Measurements from ENCODE around the gene NEK4. TPM values are rescaled to one million over a fixed set of nuclear protein-coding genes. Genes with fewer than 3 reads are reported as not detected.

NEK4 gene
- total and polyA plus RNA-seq, 10 donors, result 3.2 to 28.0 (median 23.3) TPM

DNA sequence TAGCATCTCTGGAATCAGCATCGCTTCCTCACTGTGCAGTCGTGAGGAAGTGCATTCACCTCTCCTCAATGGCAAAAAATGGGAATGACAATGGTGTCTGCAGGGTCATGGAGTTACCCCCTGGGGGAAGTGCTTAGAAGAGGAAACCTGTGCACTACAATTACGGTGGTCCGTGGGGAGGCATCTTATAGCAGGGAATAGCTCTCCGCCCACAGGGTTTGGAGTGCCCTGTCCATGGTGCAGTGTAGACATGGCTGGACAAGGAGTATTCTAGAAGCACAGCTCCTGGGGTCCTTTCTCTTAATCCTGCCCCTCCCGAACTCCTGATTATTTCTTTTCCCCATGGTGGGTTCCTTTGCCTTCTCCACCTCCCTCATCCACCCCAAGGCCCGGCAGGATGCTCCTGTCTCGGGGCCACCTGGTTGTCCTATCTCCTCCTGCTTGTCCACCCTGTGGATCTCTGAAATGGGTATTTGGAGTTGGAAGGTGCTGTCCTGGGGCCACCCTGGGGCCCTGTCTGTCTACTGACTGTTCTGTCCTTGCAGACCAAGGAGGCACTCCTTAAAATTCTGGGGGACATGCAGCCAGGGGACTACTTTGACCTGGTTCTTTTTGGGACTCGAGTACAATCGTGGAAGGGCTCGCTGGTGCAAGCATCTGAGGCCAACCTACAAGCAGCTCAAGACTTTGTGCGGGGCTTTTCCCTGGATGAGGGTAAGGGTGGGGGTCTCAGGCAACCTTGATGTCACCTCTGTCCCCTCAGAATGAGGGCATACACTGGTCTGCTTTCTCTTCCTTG lies 11.9 kb upstream of the NEK4 start:
- TF ChIP-seq POLR2A (IDR thresholded peaks at IDR 0.05) (no peak), POLR2AphosphoS5 (IDR thresholded peaks at IDR 0.05) (no peak)
- TF ChIP-seq, protein P1, sequence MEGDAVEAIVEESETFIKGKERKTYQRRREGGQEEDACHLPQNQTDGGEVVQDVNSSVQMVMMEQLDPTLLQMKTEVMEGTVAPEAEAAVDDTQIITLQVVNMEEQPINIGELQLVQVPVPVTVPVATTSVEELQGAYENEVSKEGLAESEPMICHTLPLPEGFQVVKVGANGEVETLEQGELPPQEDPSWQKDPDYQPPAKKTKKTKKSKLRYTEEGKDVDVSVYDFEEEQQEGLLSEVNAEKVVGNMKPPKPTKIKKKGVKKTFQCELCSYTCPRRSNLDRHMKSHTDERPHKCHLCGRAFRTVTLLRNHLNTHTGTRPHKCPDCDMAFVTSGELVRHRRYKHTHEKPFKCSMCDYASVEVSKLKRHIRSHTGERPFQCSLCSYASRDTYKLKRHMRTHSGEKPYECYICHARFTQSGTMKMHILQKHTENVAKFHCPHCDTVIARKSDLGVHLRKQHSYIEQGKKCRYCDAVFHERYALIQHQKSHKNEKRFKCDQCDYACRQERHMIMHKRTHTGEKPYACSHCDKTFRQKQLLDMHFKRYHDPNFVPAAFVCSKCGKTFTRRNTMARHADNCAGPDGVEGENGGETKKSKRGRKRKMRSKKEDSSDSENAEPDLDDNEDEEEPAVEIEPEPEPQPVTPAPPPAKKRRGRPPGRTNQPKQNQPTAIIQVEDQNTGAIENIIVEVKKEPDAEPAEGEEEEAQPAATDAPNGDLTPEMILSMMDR (IDR thresholded peaks at IDR 0.05 in 8 of 11, conservative IDR thresholded peaks at IDR 0.05 in 3 of 11), result no peak

DNA sequence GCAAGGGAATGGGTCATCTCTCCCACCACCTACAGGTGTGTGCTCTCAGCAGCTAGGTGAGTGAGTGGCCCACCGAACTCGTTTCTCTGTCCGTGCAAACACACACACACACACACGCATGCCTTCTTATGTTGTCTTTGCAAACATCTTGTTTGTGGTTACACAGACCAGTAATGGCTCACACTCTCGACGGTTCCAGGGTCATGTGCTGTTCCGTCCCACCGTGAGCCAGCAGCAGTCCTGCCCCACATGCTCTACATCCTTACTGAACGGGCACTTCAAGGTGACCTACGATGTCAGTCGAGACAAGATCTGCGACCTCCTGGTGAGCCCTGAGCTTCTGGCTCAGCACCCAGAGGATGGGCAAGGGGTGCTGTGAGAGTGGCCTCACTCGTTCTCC lies 11.0 kb upstream of the NEK4 start:
- intact Hi-C loops (cut with DNase I; ENCODE audit: low total_unique reads), result no loop called here
- TF ChIP-seq POLR2A (IDR thresholded peaks at IDR 0.05), result no peak
- TF ChIP-seq POLR2AphosphoS5 (IDR thresholded peaks at IDR 0.05), result no peak
- TF ChIP-seq, protein P1 (IDR thresholded peaks at IDR 0.05 in 8 of 11, conservative IDR thresholded peaks at IDR 0.05 in 3 of 11), result no peak
- Histone ChIP-seq H3K9me3 (no peaks in the 10 kb centered on the region), H3K36me3 (no peaks in the 10 kb centered on the region), H3K4me3 (no peak overlapping the region), H3K27me3 (replicated peaks in 1 of 7) (no peaks in the 10 kb centered on the region), H3K4me1 (peaks cover 0 to 13% (median 7%) of the 10 kb centered on the region in 6 donors), H3K27ac (no peak overlapping the region)
- no peak for DNase-seq
- WGBS, 5 donors, result 42 to 75% (median 67%) methylated on average over 12 to 13 of the region's 13 CpGs

More for the DNA sequence above, 11.9 kb upstream of the NEK4 start:
- H3K4me3 ChIP-seq, result no peak overlapping the region
- no peak overlapping the region for H3K27ac ChIP-seq
- peaks cover 0 to 13% (median 7%) of the 10 kb centered on the region in 6 donors for H3K4me1 ChIP-seq
- H3K27me3 ChIP-seq (replicated peaks in 1 of 7), result no peaks in the 10 kb centered on the region
- no peaks in the 10 kb centered on the region for H3K9me3 ChIP-seq
- WGBS, 5 donors, result 74 to 85% (median 78%) methylated on average over 12 of the region's 12 CpGs
- no peaks in the 10 kb centered on the region for H3K36me3 ChIP-seq
- intact Hi-C loops (cut with DNase I; ENCODE audit: low total_unique reads), result no loop called here
- peak; percentile 46 for DNase-seq

DNA sequence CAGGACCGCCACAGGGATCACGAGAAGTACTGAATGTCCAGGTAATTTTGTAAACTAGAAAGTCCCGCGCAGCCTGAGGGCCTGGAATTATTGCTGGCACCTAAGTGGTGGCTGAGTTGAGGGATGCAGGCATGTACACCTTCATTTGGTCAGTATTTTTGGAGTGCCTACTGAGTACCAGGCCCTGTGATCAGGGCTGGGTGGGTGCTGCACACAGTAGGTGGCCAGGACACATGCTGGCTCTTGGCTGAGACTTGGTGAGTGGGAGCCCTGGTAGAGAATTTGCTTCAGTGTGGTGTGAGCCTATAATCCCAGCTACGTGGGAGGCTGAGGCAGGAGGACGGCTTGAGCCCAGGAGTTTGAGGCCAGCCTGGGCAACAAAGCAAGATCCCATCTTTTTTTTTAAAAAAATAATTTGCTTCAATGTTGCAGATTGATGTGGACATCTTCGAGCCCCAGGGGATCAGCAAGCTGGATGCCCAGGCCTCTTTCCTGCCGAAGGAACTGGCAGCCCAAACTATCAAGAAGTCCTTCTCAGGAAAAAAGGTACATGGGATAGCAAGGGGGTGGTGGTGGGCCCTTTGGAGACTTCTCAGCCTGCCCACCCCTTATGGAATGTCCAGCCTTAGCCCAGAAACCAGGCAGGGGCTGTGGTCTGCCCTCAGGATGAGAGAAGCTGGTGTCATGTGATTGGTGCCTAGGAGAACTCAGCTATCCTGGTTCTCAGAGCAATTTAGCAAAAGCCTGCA lies 9.3 kb upstream of the NEK4 start:
- TF ChIP-seq, protein P1 (IDR thresholded peaks at IDR 0.05 in 8 of 11, conservative IDR thresholded peaks at IDR 0.05 in 3 of 11), result no peak
- no peak for TF ChIP-seq POLR2AphosphoS5 (IDR thresholded peaks at IDR 0.05)
- TF ChIP-seq POLR2A (IDR thresholded peaks at IDR 0.05), result no peak
- WGBS, 5 donors, result 75 to 86% (median 80%) methylated on average over 8 of the region's 8 CpGs
- H3K9me3 ChIP-seq, result no peaks in the 10 kb centered on the region
- H3K4me1 ChIP-seq, result peaks cover 0 to 13% (median 7%) of the 10 kb centered on the region in 6 donors
- peak overlapping the region in 4 of 8 donors; percentile 51 to 80 (median 60) for H3K27ac ChIP-seq
- intact Hi-C loops (cut with DNase I; ENCODE audit: low total_unique reads), result no loop called here
- H3K36me3 ChIP-seq, result no peaks in the 10 kb centered on the region
- H3K27me3 ChIP-seq (replicated peaks in 1 of 7), result no peaks in the 10 kb centered on the region
- no peak overlapping the region for H3K4me3 ChIP-seq
- no peak for DNase-seq
